GM19455 (cell line): ENCODE measurements around the gene AKAP12.

Source experiments
- ATAC-seq: cut with Tn5 transposase; IDR thresholded peaks from one replicate; pipeline ENCODE4 v1.9.1; 2021; ENCODE audit not compliant: unreplicated experiment

AKAP12 gene

GRCh38 chr6:151233731-151234130 is 6.0 kb upstream of the AKAP12 start:
- no peak for ATAC-seq

- no peak for ATAC-seq
Observed at GRCh38 chr6:151236668-151237401, 2.9 kb upstream of the AKAP12 start.

- ATAC-seq: no peak
Observed at GRCh38 chr6:151240036-151240685, 394 bp downstream of the AKAP12 start.

GRCh38 chr6:151240791-151241642 is 1.2 kb downstream of the AKAP12 start:
- ATAC-seq: no peak

- no peak for ATAC-seq
Observed at GRCh38 chr6:151241853-151242252, 2.1 kb downstream of the AKAP12 start.

- no peak for ATAC-seq
Observed at GRCh38 chr6:151242420-151242861, 2.7 kb downstream of the AKAP12 start.

- no peak for ATAC-seq
Observed at GRCh38 chr6:151243481-151243880, 3.7 kb downstream of the AKAP12 start.

GRCh38 chr6:151247490-151247889 is 7.7 kb downstream of the AKAP12 start:
- no peak for ATAC-seq

GRCh38 chr6:151248295-151248694 is 8.5 kb downstream of the AKAP12 start:
- no peak for ATAC-seq

- ATAC-seq: no peak
Observed at GRCh38 chr6:151252634-151253033, 12.9 kb downstream of the AKAP12 start.

- ATAC-seq: no peak
Observed at GRCh38 chr6:151254451-151255081, 14.8 kb downstream of the AKAP12 start.

GRCh38 chr6:151255811-151256210 is 16.0 kb downstream of the AKAP12 start:
- ATAC-seq: no peak

GRCh38 chr6:151257985-151258445 is 18.2 kb downstream of the AKAP12 start:
- ATAC-seq: no peak

- ATAC-seq: no peak
Observed at GRCh38 chr6:151260205-151260604, 20.4 kb downstream of the AKAP12 start.

GRCh38 chr6:151263035-151263434 is 23.3 kb downstream of the AKAP12 start:
- no peak for ATAC-seq

GRCh38 chr6:151263967-151264366 is 24.2 kb downstream of the AKAP12 start:
- no peak for ATAC-seq

GRCh38 chr6:151265282-151265681 is 25.5 kb downstream of the AKAP12 start:
- ATAC-seq: no peak

GRCh38 chr6:151269321-151269995 is 29.7 kb downstream of the AKAP12 start:
- ATAC-seq: no peak

GRCh38 chr6:151275121-151275520 is 35.4 kb downstream of the AKAP12 start:
- ATAC-seq: no peak

GRCh38 chr6:151275566-151275965 is 35.8 kb downstream of the AKAP12 start:
- no peak for ATAC-seq
